ENCODE data around the gene GOLGA8H. TPM values are rescaled to one million over a fixed set of nuclear protein-coding genes. Genes with fewer than 3 reads are reported as not detected.

The GOLGA8H gene
- total RNA-seq, result 0.12 and 0.33 TPM in 2 replicates

GRCh38 chr15:30603796-30604195, at the start of gene GOLGA8H:
GOLGA8H (plus strand) TSS chr15:30604028; CDS start chr15:30604126, 98 bp downstream.

GRCh38 chr15:30625436-30626193, 21.8 kb downstream of the GOLGA8H start, which contains the start of gene ARHGAP11B:
ARHGAP11B (plus strand) TSS chr15:30626128.

Other genes with a start within 250 kb of the GOLGA8H start
- 1.00 and 1.4 TPM in 2 replicates for gene CHRFAM7A, start 210.5 kb upstream of the GOLGA8H start, total RNA-seq
- 1.9 and 4.6 TPM in 2 replicates for gene GOLGA8R, start 189.8 kb upstream of the GOLGA8H start, total RNA-seq
- 1.9 and 2.2 TPM in 2 replicates for gene GOLGA8Q, start 52.0 kb upstream of the GOLGA8H start, total RNA-seq

Data from uterine smooth muscle cell (primary cell).